Activated CD4-positive, alpha-beta T cell treated with anti-CD3 and anti-CD28 coated beads, Interleukin-2, amount 10 ng/mL, durations not matched to agents 7 days and 5 days (primary cell): ENCODE measurements around the gene KLHL7. TPM values are rescaled to one million over a fixed set of nuclear protein-coding genes. Genes with fewer than 3 reads are reported as not detected.
"Not testable (repeated sequence)": the region's sequence is repeated elsewhere in the genome, so short reads cannot be mapped to it uniquely, and the experiment has no call there.

Experiments
- CTCF ChIA-PET: fragments of 350-600 bp; sonication (Branson Sonifier 250); formaldehyde crosslinking; loops from one replicate; lab custom pipeline; 2021; ENCODE audit warnings: antibody characterized with exemption; lab: Charles Lee
- POLR2A ChIA-PET: fragments of 350-600 bp; sonication (Branson Sonifier 250); formaldehyde crosslinking; loops from one replicate; lab custom pipeline; 2021; ENCODE audit warnings: antibody characterized with exemption; lab: Charles Lee
- DNase-seq: peaks from one replicate; pipeline ENCODE4 v3.0.0-alpha.2; 2020
- H3K27ac Mint-ChIP-seq: one replicate; pipeline ENCODE4 v1.8.0; 2021; ENCODE audit warnings: mild to moderate bottlenecking, moderate library complexity, mixed read lengths
- H3K27me3 Mint-ChIP-seq: one replicate; pipeline ENCODE4 v1.8.0; 2021; ENCODE audit warnings: mixed read lengths
- H3K36me3 Mint-ChIP-seq: one replicate; pipeline ENCODE4 v1.8.0; 2021; ENCODE audit warnings: low read depth, mixed read lengths
- H3K4me1 Mint-ChIP-seq: one replicate; pipeline ENCODE4 v1.8.0; 2021; ENCODE audit warnings: mixed read lengths
- H3K4me3 Mint-ChIP-seq: one replicate; pipeline ENCODE4 v1.8.0; 2021; ENCODE audit warnings: mild to moderate bottlenecking, moderate library complexity, mixed read lengths
- H3K9me3 Mint-ChIP-seq: one replicate; pipeline ENCODE4 v1.8.0; 2021; ENCODE audit warnings: mixed read lengths
- total RNA-seq, 2 experiments: library from RNA; stranded (reverse); gene quantifications; one replicate each; pipeline ENCODE4 v1.2.3, GENCODE V29; 2021

The KLHL7 gene
- total RNA-seq, 2 experiments from 2014 or later, result 16.5 to 16.7 TPM

- H3K9me3 Mint-ChIP-seq, H3K4me3 Mint-ChIP-seq, H3K27me3 Mint-ChIP-seq, H3K4me1 Mint-ChIP-seq, H3K27ac Mint-ChIP-seq, DNase-seq: not testable (repeated sequence)
- CTCF ChIA-PET, result interaction anchor here (1.2 to 1.5 kb wide), 2 partner anchors 9 to 16 kb away, joined by 3 to 6 read pairs; no protein-coding TSS in a partner anchor
- peaks cover 35% of the 10 kb centered on the region for H3K36me3 Mint-ChIP-seq
- POLR2A ChIA-PET, result interaction anchor here (0.6 kb wide), 1 partner anchor 136 kb away, joined by 3 read pairs; no protein-coding TSS in a partner anchor
Measured at GRCh38 chr7:23193650-23194227, 88.2 kb downstream of the KLHL7 start.

GRCh38 chr7:23196306-23196705 is 90.7 kb downstream of the KLHL7 start:
- no peaks in the 10 kb centered on the region for H3K27me3 Mint-ChIP-seq
- POLR2A ChIA-PET, result no interaction called here
- H3K36me3 Mint-ChIP-seq, result peaks cover 34% of the 10 kb centered on the region
- CTCF ChIA-PET, result interaction anchor here (0.6 kb wide), 1 partner anchor 58 kb away, joined by 3 read pairs; no protein-coding TSS in a partner anchor
- no peaks in the 10 kb centered on the region for H3K4me1 Mint-ChIP-seq
- no peak overlapping the region for H3K27ac Mint-ChIP-seq
- DNase-seq, result no peak
- no peak overlapping the region for H3K4me3 Mint-ChIP-seq
- H3K9me3 Mint-ChIP-seq, result no peaks in the 10 kb centered on the region

- H3K4me1 Mint-ChIP-seq, DNase-seq, H3K4me3 Mint-ChIP-seq, POLR2A ChIA-PET, H3K27me3 Mint-ChIP-seq, H3K9me3 Mint-ChIP-seq, H3K27ac Mint-ChIP-seq: not testable (repeated sequence)
- CTCF ChIA-PET, result interaction anchor here (1.3 kb wide), 1 partner anchor 12 kb away, joined by 4 read pairs; no protein-coding TSS in a partner anchor
- H3K36me3 Mint-ChIP-seq, result peaks cover 33% of the 10 kb centered on the region
Measured at GRCh38 chr7:23197745-23198144, 92.2 kb downstream of the KLHL7 start.

- peaks cover 49% of the 10 kb centered on the region for H3K36me3 Mint-ChIP-seq
- POLR2A ChIA-PET, result no interaction called here
- H3K27me3 Mint-ChIP-seq, result peaks cover 1% of the 10 kb centered on the region
- DNase-seq, result no peak
- H3K4me1 Mint-ChIP-seq, result peaks cover 1% of the 10 kb centered on the region
- CTCF ChIA-PET, result interaction anchor here (1.3 kb wide), 1 partner anchor 18 kb away, joined by 3 read pairs; the partner anchor contains the start of gene NUP42
- H3K4me3 Mint-ChIP-seq, result no peak overlapping the region
- H3K27ac Mint-ChIP-seq, result no peak overlapping the region
- H3K9me3 Mint-ChIP-seq, result no peaks in the 10 kb centered on the region
Measured at GRCh38 chr7:23200331-23200730, 94.7 kb downstream of the KLHL7 start.

- POLR2A ChIA-PET, result no interaction called here
- CTCF ChIA-PET, result interaction anchor here (0.8 kb wide), 1 partner anchor 23 kb away, joined by 3 read pairs; the partner anchor contains the start of gene NUP42
- H3K4me3 Mint-ChIP-seq, result no peak overlapping the region
- H3K9me3 Mint-ChIP-seq, result no peaks in the 10 kb centered on the region
- H3K27me3 Mint-ChIP-seq, result peaks cover 26% of the 10 kb centered on the region
- H3K36me3 Mint-ChIP-seq, result peaks cover 42% of the 10 kb centered on the region
- H3K4me1 Mint-ChIP-seq, result peaks cover 8% of the 10 kb centered on the region
- no peak overlapping the region for H3K27ac Mint-ChIP-seq
- DNase-seq, result no peak
Measured at GRCh38 chr7:23204241-23204640, 98.7 kb downstream of the KLHL7 start.

GRCh38 chr7:23205577-23205908 is 100.0 kb downstream of the KLHL7 start:
- Mint-ChIP-seq H3K4me1 (peaks cover 8% of the 10 kb centered on the region), H3K27me3 (peaks cover 26% of the 10 kb centered on the region), H3K4me3 (peak overlapping the region; percentile 42), H3K36me3 (peaks cover 35% of the 10 kb centered on the region), H3K9me3 (no peaks in the 10 kb centered on the region), H3K27ac (no peak overlapping the region)
- DNase-seq, result no peak
- CTCF ChIA-PET, result no interaction called here
- POLR2A ChIA-PET, result no interaction called here

GRCh38 chr7:23205909-23206767 is 100.6 kb downstream of the KLHL7 start:
- Mint-ChIP-seq H3K27me3 (peaks cover 31% of the 10 kb centered on the region), H3K27ac (no peak overlapping the region), H3K9me3 (no peaks in the 10 kb centered on the region), H3K4me3 (peak overlapping the region; percentile 42), H3K36me3 (peaks cover 32% of the 10 kb centered on the region), H3K4me1 (peaks cover 8% of the 10 kb centered on the region)
- CTCF ChIA-PET, result no interaction called here
- DNase-seq, result no peak
- POLR2A ChIA-PET, result no interaction called here

GRCh38 chr7:23207021-23207420 is 101.4 kb downstream of the KLHL7 start:
- CTCF ChIA-PET, result no interaction called here
- Mint-ChIP-seq H3K27ac (no peak overlapping the region), H3K4me3 (no peak overlapping the region), H3K9me3 (no peaks in the 10 kb centered on the region), H3K4me1 (peaks cover 8% of the 10 kb centered on the region), H3K36me3 (peaks cover 27% of the 10 kb centered on the region), H3K27me3 (peaks cover 31% of the 10 kb centered on the region)
- POLR2A ChIA-PET, result no interaction called here
- no peak for DNase-seq

GRCh38 chr7:23207884-23208283 is 102.3 kb downstream of the KLHL7 start:
- POLR2A ChIA-PET, result no interaction called here
- H3K4me1 Mint-ChIP-seq, result peaks cover 8% of the 10 kb centered on the region
- no peaks in the 10 kb centered on the region for H3K9me3 Mint-ChIP-seq
- peaks cover 31% of the 10 kb centered on the region for H3K27me3 Mint-ChIP-seq
- no peak overlapping the region for H3K4me3 Mint-ChIP-seq
- H3K36me3 Mint-ChIP-seq, result peaks cover 27% of the 10 kb centered on the region
- H3K27ac Mint-ChIP-seq, result no peak overlapping the region
- no peak for DNase-seq
- CTCF ChIA-PET, result no interaction called here

- Mint-ChIP-seq H3K27ac (no peak overlapping the region), H3K27me3 (peaks cover 31% of the 10 kb centered on the region), H3K9me3 (no peaks in the 10 kb centered on the region), H3K4me3 (no peak overlapping the region), H3K4me1 (peaks cover 8% of the 10 kb centered on the region), H3K36me3 (peaks cover 23% of the 10 kb centered on the region)
- POLR2A ChIA-PET, result no interaction called here
- no peak for DNase-seq
- CTCF ChIA-PET, result no interaction called here
Measured at GRCh38 chr7:23208316-23208715, 102.7 kb downstream of the KLHL7 start.

- ChIA-PET CTCF (no interaction called here), POLR2A (no interaction called here)
- peaks cover 28% of the 10 kb centered on the region for H3K27me3 Mint-ChIP-seq
- peaks cover 5% of the 10 kb centered on the region for H3K36me3 Mint-ChIP-seq
- H3K4me3 Mint-ChIP-seq, result no peak overlapping the region
- peaks cover 5% of the 10 kb centered on the region for H3K4me1 Mint-ChIP-seq
- DNase-seq, result no peak
- H3K27ac Mint-ChIP-seq, result no peak overlapping the region
- no peaks in the 10 kb centered on the region for H3K9me3 Mint-ChIP-seq
Measured at GRCh38 chr7:23210506-23210905, 104.9 kb downstream of the KLHL7 start.

- no peak for DNase-seq
- H3K4me1 Mint-ChIP-seq, result peaks cover 2% of the 10 kb centered on the region
- ChIA-PET CTCF (no interaction called here), POLR2A (no interaction called here)
- no peak overlapping the region for H3K27ac Mint-ChIP-seq
- no peaks in the 10 kb centered on the region for H3K9me3 Mint-ChIP-seq
- peaks cover 1% of the 10 kb centered on the region for H3K36me3 Mint-ChIP-seq
- H3K27me3 Mint-ChIP-seq, result peaks cover 23% of the 10 kb centered on the region
- no peak overlapping the region for H3K4me3 Mint-ChIP-seq
Measured at GRCh38 chr7:23211589-23211988, 106.0 kb downstream of the KLHL7 start.

- Mint-ChIP-seq H3K27ac (no peak overlapping the region), H3K4me1 (no peaks in the 10 kb centered on the region)
Measured at GRCh38 chr7:23212395-23212794, 106.8 kb downstream of the KLHL7 start.

More at GRCh38 chr7:23212395-23212794, 106.8 kb downstream of the KLHL7 start:
- no peak for DNase-seq
- Mint-ChIP-seq H3K4me3 (no peak overlapping the region), H3K36me3 (no peaks in the 10 kb centered on the region), H3K27me3 (peaks cover 15% of the 10 kb centered on the region), H3K9me3 (no peaks in the 10 kb centered on the region)
- ChIA-PET POLR2A (no interaction called here), CTCF (no interaction called here)
